ENCODE results near the gene UPB1. TPM values are rescaled to one million over a fixed set of nuclear protein-coding genes. Genes with fewer than 3 reads are reported as not detected.

Gene UPB1
- total and polyA plus RNA-seq, 7 donors: 0.07 to 0.82 (median 0.18) TPM

DNA sequence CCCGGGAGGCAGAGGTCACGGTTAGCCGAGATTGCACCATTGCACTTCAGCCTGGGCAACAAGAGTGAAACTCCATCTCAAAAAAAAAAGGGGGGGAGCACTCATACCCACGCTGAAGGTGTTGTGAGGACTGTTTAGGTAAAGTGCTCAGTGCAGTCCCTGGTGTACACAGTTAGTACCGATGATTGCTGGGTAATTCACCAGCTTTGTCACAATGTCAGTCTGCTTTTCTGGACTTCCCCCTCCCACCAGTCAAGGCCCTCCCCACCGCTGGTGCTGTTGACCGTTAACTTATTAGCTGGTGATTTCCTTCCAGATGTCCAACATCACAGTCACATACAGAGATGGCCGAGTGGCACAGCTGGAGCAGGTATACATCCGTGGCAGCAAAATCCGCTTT is 72.5 kb downstream of the UPB1 start:
- H3K27ac ChIP-seq: no peak overlapping the region
- WGBS, 3 donors: 69 to 82% (median 71%) methylated on average over 10 of the region's 10 CpGs
- ATAC-seq: no peak

DNA sequence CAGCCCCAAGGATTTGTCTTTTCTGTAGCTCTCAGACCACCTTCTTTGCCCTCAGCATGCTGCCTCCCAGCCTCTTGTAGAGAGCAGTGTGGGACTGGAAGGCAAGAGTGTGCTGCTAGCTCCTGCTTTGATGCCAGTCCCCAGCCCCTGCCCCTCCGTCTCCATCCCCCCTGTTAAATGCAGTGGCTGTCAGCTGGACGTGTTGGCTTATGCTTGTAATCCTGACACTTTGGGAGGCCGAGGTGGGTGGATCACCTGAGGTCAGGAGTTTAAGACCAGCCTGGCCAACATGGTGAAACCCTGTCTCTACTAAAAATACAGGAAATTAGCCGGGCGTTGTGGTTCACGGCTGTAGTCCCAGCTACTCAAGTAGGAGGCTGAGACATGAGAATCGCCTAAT is 76.1 kb downstream of the UPB1 start:
- no peak for ATAC-seq
- Histone ChIP-seq H3K4me3 (no peak overlapping the region), H3K27ac (no peak overlapping the region), H3K9me3 (no peaks in the 10 kb centered on the region), H3K27me3 (ENCODE audit: insufficient read depth in 3 of 3, low read length in 2 of 3) (no peaks in the 10 kb centered on the region), H3K4me1 (peaks cover under 1% of the 10 kb centered on the region), H3K36me3 (ENCODE audit: insufficient read depth in 1 of 2, low read depth in 1 of 2) (peaks cover 8 to 70% of the 10 kb centered on the region in 2 donors)
- intact Hi-C loops (cut with DNase I): no loop called here
- TF ChIP-seq, protein P1, sequence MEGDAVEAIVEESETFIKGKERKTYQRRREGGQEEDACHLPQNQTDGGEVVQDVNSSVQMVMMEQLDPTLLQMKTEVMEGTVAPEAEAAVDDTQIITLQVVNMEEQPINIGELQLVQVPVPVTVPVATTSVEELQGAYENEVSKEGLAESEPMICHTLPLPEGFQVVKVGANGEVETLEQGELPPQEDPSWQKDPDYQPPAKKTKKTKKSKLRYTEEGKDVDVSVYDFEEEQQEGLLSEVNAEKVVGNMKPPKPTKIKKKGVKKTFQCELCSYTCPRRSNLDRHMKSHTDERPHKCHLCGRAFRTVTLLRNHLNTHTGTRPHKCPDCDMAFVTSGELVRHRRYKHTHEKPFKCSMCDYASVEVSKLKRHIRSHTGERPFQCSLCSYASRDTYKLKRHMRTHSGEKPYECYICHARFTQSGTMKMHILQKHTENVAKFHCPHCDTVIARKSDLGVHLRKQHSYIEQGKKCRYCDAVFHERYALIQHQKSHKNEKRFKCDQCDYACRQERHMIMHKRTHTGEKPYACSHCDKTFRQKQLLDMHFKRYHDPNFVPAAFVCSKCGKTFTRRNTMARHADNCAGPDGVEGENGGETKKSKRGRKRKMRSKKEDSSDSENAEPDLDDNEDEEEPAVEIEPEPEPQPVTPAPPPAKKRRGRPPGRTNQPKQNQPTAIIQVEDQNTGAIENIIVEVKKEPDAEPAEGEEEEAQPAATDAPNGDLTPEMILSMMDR (IDR thresholded peaks at IDR 0.05): no peak
- DNase-seq: no peak
- WGBS, 3 donors: 89 to 95% (median 91%) methylated on average over 7 of the region's 7 CpGs

More for the DNA sequence above, 72.5 kb downstream of the UPB1 start:
- Histone ChIP-seq H3K4me3 (no peak overlapping the region), H3K27me3 (ENCODE audit: insufficient read depth in 3 of 3, low read length in 2 of 3) (no peaks in the 10 kb centered on the region), H3K9me3 (no peaks in the 10 kb centered on the region), H3K4me1 (peaks cover 32% of the 10 kb centered on the region), H3K36me3 (ENCODE audit: insufficient read depth in 1 of 2, low read depth in 1 of 2) (peaks cover 6 to 52% of the 10 kb centered on the region in 2 donors)
- no peak for DNase-seq
- intact Hi-C loops (cut with DNase I): no loop called here
- TF ChIP-seq, protein P1 (IDR thresholded peaks at IDR 0.05): no peak

DNA sequence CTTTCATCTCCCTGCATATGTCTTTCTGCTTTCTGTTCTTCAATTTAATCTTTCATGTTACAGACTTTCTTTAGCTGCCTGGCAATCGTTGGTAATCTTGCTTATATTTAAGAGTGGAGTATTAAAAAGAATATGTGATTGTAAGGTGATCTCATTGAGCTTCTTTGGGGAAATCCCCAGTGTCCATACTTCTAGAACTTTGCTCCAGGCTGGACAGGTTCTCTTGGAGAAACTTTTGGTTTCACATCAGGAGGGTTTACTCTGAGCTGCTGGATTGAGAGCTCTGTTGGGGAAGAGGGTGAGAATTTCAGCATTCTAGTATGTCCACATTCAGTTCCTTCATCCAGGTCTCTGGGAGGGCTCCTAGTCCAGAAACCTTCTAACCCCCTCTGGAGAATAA is 81.6 kb downstream of the UPB1 start:
- DNase-seq (no peak), ATAC-seq (no peak)
- intact Hi-C loops (cut with DNase I): no loop called here
- Histone ChIP-seq H3K4me3 (no peak overlapping the region), H3K27me3 (ENCODE audit: insufficient read depth in 3 of 3, low read length in 2 of 3) (no peaks in the 10 kb centered on the region), H3K4me1 (no peaks in the 10 kb centered on the region), H3K36me3 (ENCODE audit: insufficient read depth in 1 of 2, low read depth in 1 of 2) (peaks cover 5 to 38% of the 10 kb centered on the region in 2 donors), H3K27ac (no peak overlapping the region), H3K9me3 (no peaks in the 10 kb centered on the region)
- TF ChIP-seq, protein P1 (IDR thresholded peaks at IDR 0.05): no peak
- WGBS, 3 donors: 70 to 86% (median 71%) methylated on average over 1 of the region's 1 CpG

Other genes starting within 250 kb of the UPB1 start
- gene SPECC1L, start 224.5 kb upstream of the UPB1 start, total RNA-seq: 10 to 100 TPM; 23.6 to 29.9 (median 28.5) TPM
- 10 to 100 TPM in 1 of 3 donors, 1 to 10 TPM in 2; 6.8 to 17.6 (median 7.8) TPM for gene SPECC1L, start 224.5 kb upstream of the UPB1 start, polyA plus RNA-seq
- gene ADORA2A, start 67.7 kb upstream of the UPB1 start, total RNA-seq: 1 to 10 TPM in 3 of 4 donors, under 1 TPM in 1; 0.97 to 2.4 (median 1.6) TPM
- gene ADORA2A, start 67.7 kb upstream of the UPB1 start, polyA plus RNA-seq: 1 to 10 TPM in 2 of 3 donors, under 1 TPM in 1; 0.97 to 1.7 (median 1.7) TPM
- 100 to 1,000 TPM; 114 to 232 (median 181) TPM for gene GUCD1, start 59.8 kb downstream of the UPB1 start, total RNA-seq
- 100 to 1,000 TPM; 137 to 180 (median 151) TPM for gene GUCD1, start 59.8 kb downstream of the UPB1 start, polyA plus RNA-seq
- gene SNRPD3, start 60.7 kb downstream of the UPB1 start, total RNA-seq: 10 to 100 TPM; 68.8 to 90.5 (median 75.8) TPM
- gene SNRPD3, start 60.7 kb downstream of the UPB1 start, polyA plus RNA-seq: 100 to 1,000 TPM in 2 of 3 donors, 10 to 100 TPM in 1; 82.7 to 129 (median 110) TPM
- 1 to 10 TPM in 3 of 4 donors, under 1 TPM in 1; 0.93 to 4.1 (median 2.7) TPM for gene LRRC75B, start 97.7 kb downstream of the UPB1 start, total RNA-seq
- gene LRRC75B, start 97.7 kb downstream of the UPB1 start, polyA plus RNA-seq: 1 to 10 TPM in 2 of 3 donors, under 1 TPM in 1; 0.99 to 3.9 (median 2.0) TPM
- 1 to 10 TPM in 2 of 4 donors, under 1 TPM in 2; 0.71 to 2.6 (median 1.7) TPM for gene GGT1, start 107.9 kb downstream of the UPB1 start, total RNA-seq
- gene GGT1, start 107.9 kb downstream of the UPB1 start, polyA plus RNA-seq: 1 to 10 TPM in 1 of 3 donors, under 1 TPM in 2; 0.52 to 1.3 (median 0.97) TPM